GM21360 (cell line): Measurements from ENCODE around the gene PGBD5.

Source experiments
- ATAC-seq: cut with Tn5 transposase; IDR thresholded peaks from one replicate; pipeline ENCODE4 v1.9.1; 2021; ENCODE audit warnings: mild to moderate bottlenecking, moderate library complexity; ENCODE audit not compliant: unreplicated experiment

Gene PGBD5

DNA sequence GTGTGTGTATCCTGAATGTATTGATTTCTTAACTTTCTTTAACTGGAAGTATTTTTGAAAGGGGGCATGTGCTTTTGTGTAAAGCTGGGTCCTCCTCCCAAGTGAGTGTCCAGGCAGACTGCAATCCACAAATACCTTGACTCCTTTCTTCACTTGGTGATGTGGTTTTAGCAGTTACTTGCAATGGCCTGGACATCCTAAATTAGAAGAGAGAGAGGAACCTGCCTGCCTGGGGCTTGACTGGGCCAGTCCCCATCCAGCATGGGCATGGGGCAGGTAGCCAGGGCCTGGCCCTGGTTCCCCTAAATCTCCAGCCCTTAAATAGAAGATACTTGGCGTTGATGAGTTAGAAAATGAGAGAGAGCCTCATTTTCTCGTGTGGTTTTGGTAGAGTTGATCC lies 159.7 kb downstream of the PGBD5 start:
- ATAC-seq = no peak

DNA sequence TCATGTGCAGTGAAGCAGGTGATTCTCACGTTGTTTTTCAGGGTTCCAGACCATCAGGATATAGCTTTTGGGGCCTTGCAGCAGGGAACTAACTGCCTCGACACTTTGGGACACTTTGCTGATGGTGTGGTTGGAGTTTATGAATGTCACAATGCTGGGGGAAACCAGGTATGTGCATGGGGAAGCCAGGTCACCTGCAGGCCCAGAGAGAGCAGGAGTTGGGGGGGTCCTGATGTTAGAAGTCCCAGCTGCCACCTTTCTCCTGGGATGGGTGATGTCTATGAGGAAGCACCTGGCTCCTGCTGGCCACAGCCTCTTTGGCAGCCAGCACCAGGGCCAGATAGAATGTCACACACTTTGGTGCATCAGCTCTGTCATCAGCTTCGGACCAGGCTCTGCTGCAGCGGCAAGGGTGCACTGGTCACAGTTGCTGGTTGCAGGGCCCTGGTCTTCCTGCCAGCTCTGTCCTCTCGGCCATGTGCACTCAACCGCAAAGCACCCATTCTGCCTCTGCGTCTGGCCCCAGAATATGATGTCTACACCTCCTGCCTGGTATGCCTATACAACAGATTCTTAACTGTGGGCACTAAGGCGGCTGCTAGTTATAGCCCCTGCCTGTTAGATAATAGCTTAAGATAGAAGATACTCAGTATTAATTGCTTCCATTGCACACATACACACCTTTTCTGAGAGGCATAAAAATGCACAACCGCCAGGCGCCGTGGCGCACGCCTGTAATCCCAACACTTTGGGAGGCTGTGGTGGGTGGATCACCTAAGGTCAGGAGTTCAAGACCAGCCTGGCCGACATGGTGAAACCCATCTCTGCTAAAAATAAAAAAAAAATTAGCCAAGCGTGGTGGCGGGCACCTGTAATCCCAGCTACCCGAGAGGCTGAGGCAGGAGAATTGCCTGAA lies 160.7 kb downstream of the PGBD5 start:
- ATAC-seq = no peak
